ENCODE measurements around the gene MIB2. TPM values are rescaled to one million over a fixed set of nuclear protein-coding genes. Genes with fewer than 3 reads are reported as not detected.

Gene MIB2
- total and polyA plus RNA-seq, 4 donors, result 35.5 to 80.5 (median 50.8) TPM

GRCh38 chr1:1624443-1625403, 9.4 kb downstream of the MIB2 start:
- 84 to 86% methylated on average over 38 of the region's 38 CpGs for WGBS, 2 donors
- DNase-seq (peak; percentile 75 to 81 (median 81)), ATAC-seq (ENCODE audit: insufficient read depth, low FRiP score) (no peak)

GRCh38 chr1:1625404-1625775, 10.1 kb downstream of the MIB2 start:
- peaks cover 0 to 9% (median 0%) of the 10 kb centered on the region in 5 donors for H3K4me1 ChIP-seq (ENCODE audit: control insufficient read depth in 5 of 5, insufficient read depth in 5 of 5, low read length in 5 of 5)
- H3K27ac ChIP-seq (ENCODE audit: low read depth in 1 of 2, low read length in 1 of 2), result no peak overlapping the region
- TF ChIP-seq CTCF (IDR thresholded peaks at IDR 0.05; ENCODE audit: control extremely low read depth, extremely low read depth), result no peak
- ATAC-seq (ENCODE audit: insufficient read depth, low FRiP score) (no peak), DNase-seq (no peak)
- no peak overlapping the region for H3K9ac ChIP-seq (ENCODE audit: insufficient read depth in 1 of 2, low read length in 2 of 2)
- 84 to 92% methylated on average over 23 to 28 of the region's 28 CpGs for WGBS, 2 donors
- H3K27me3 ChIP-seq (ENCODE audit: control insufficient read depth in 3 of 3, insufficient read depth in 3 of 3, low read length in 2 of 3), result no peaks in the 10 kb centered on the region
- H3K36me3 ChIP-seq (ENCODE audit: control insufficient read depth in 4 of 4, insufficient read depth in 4 of 4, low read length in 4 of 4), result peaks cover 0 to 21% (median 9%) of the 10 kb centered on the region in 4 donors
- peaks cover 0 to 4% (median 0%) of the 10 kb centered on the region in 4 donors for H3K9me3 ChIP-seq (ENCODE audit: control insufficient read depth in 4 of 4, insufficient read depth in 3 of 4, low read length in 3 of 4)
- no peak overlapping the region for H3K4me3 ChIP-seq

More at GRCh38 chr1:1624443-1625403, 9.4 kb downstream of the MIB2 start:
- Histone ChIP-seq H3K4me3 (no peak overlapping the region), H3K27me3 (ENCODE audit: control insufficient read depth in 3 of 3, insufficient read depth in 3 of 3, low read length in 2 of 3) (no peaks in the 10 kb centered on the region), H3K36me3 (ENCODE audit: control insufficient read depth in 4 of 4, insufficient read depth in 4 of 4, low read length in 4 of 4) (peaks cover 0 to 21% (median 9%) of the 10 kb centered on the region in 4 donors), H3K9me3 (ENCODE audit: control insufficient read depth in 4 of 4, insufficient read depth in 3 of 4, low read length in 3 of 4) (peaks cover 0 to 4% (median 0%) of the 10 kb centered on the region in 4 donors), H3K27ac (ENCODE audit: low read depth in 1 of 2, low read length in 1 of 2) (peak overlapping the region in 1 of 2 donors; percentile 7), H3K9ac (ENCODE audit: insufficient read depth in 1 of 2, low read length in 2 of 2) (no peak overlapping the region), H3K4me1 (ENCODE audit: control insufficient read depth in 5 of 5, insufficient read depth in 5 of 5, low read length in 5 of 5) (peaks cover 0 to 9% (median 0%) of the 10 kb centered on the region in 5 donors)
- TF ChIP-seq CTCF (IDR thresholded peaks at IDR 0.05; ENCODE audit: control extremely low read depth, extremely low read depth), result no peak

- Histone ChIP-seq H3K9me3 (ENCODE audit: control insufficient read depth in 4 of 4, insufficient read depth in 3 of 4, low read length in 3 of 4) (peaks cover 0 to 4% (median 0%) of the 10 kb centered on the region in 4 donors), H3K4me3 (no peak overlapping the region), H3K27ac (ENCODE audit: low read depth in 1 of 2, low read length in 1 of 2) (no peak overlapping the region), H3K4me1 (ENCODE audit: control insufficient read depth in 5 of 5, insufficient read depth in 5 of 5, low read length in 5 of 5) (peaks cover 0 to 9% (median 0%) of the 10 kb centered on the region in 5 donors), H3K36me3 (ENCODE audit: control insufficient read depth in 4 of 4, insufficient read depth in 4 of 4, low read length in 4 of 4) (peaks cover 0 to 21% (median 9%) of the 10 kb centered on the region in 4 donors), H3K9ac (ENCODE audit: insufficient read depth in 1 of 2, low read length in 2 of 2) (no peak overlapping the region), H3K27me3 (ENCODE audit: control insufficient read depth in 3 of 3, insufficient read depth in 3 of 3, low read length in 2 of 3) (peaks cover 0 to 3% (median 0%) of the 10 kb centered on the region in 3 donors)
- DNase-seq (no peak), ATAC-seq (ENCODE audit: insufficient read depth, low FRiP score) (no peak)
- WGBS, 2 donors, result 95 to 99% methylated on average over 8 of the region's 8 CpGs
- TF ChIP-seq CTCF (IDR thresholded peaks at IDR 0.05; ENCODE audit: control extremely low read depth, extremely low read depth), result no peak
These were observed 10.5 kb downstream of the MIB2 start for GRCh38 chr1:1625824-1626206.
